ELF-1 (cell line): ENCODE measurements around the gene ANGPTL2.

Experiments used
- DNase-seq: peaks from one replicate; pipeline ENCODE4 v3.0.0-alpha.2; 2016; ENCODE audit warnings: low read depth, low spot score

ANGPTL2 gene

DNA sequence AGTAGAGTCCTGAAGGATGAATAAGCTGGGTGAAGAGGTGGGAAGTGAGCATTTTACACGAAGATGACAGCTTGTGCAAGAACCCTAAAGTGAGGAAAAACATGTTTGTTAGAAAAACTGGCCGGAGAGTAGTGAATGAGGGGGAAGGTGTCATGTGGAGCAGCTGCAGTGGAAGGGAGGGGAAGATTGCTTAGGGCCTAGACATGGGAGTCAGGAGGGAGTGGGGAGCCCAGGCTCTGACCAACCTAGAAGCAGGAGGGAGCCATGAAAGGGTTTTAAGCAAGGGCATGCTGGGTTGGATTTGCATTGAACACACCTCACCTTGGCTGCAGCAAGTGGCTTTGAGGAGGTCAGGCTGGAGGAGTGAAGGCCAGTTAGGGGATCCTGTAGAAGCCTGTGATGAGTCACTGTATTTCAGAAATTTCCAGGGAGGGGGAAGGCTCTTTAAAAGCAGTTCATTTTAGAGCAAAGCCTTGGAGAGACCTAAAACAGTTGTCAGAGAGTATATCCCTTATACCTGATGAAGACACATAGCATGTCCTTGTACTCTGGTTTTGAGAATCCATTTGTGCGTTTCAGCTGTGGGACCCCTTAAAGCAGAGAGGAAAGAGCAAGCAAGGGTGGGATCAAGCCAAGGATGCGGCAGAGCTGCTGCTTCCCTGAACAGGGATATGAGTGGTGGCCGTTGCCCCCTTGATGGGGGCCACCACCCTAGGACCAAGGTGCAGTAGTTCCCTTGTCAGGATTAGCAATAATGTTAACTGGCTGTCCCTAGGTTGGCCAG is 45.4 kb downstream of the ANGPTL2 start:
- DNase-seq = peak; percentile 7

DNA sequence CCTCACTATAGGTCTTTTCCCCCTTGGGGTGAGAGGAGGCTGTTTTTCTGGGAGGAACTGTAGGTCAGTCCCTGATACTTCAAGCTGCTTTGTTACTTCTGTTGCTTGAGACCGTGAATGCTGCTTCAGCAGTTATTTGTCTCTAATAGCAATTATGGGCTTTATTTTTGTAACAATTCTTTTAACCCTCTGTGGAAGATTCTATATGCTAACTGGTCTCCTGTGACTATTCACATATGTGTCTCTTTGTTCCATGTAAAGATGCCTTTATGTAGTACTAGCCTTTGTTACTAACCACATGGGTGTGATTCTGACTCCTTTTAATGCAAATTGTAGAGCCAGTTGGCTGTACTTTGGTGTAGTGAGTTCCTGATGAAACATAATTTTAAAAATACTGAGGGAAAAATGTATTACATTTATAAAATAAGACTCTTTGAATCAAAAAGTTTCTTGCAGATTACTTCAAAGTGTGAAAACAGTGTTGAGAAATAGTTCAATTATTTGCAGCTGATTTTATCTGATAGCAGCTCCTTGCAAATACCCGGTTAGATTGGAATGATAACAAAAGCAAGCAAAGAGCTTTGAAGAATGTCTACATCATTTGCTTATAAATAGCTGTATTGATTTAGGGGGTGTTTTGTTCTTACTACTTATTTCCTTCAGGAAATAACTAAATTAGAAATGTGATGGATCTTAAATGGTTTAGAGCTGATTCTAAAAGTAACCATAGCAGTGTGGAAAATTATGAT is 46.6 kb downstream of the ANGPTL2 start:
- no peak for DNase-seq

DNA sequence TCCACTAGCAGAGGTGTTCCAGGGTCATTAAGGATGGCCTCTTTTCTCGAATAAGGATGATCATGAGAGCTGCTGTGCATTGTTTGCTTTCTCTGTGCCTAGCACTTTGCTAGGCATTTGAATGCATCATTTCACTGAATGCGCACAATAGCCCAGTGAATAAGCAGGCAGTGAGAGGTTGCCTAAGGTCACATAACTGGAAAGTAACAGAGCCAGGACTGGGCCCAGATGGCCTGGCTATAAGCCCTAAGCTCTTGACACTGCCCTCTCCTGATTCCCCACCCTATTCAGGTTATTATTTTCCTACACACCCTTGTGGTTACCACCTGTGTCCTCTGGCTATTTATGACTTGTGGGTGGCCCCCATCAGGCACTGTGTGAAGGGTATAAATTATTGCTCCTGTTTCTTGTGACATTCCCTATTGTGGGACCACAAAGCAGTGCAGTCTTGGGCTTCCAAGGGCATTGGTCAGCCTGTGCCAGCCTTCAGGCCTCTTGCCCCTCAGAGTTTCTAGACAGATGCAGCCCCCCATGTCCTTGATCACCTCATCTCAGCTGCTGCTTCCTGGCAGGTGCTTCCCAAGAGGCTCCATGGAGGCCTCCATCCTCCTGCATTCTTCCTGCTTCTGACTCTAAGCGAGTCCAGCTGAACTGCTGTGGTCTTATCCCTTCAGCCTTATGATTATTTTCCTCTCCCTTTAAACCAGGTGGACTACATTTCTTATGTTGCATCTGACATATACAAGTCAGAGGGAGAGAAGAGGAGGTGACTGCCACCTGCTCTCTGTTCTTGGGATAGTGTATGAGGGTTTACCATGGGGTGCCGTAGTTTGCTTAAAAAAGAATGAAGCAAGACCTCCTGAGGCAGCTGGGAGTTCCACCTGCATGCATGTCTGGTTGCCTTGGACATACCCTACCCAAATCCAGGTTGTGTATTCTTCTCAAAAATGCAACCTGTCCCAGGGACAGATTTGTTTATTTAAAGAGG is 47.6 kb downstream of the ANGPTL2 start:
- DNase-seq = no peak

DNA sequence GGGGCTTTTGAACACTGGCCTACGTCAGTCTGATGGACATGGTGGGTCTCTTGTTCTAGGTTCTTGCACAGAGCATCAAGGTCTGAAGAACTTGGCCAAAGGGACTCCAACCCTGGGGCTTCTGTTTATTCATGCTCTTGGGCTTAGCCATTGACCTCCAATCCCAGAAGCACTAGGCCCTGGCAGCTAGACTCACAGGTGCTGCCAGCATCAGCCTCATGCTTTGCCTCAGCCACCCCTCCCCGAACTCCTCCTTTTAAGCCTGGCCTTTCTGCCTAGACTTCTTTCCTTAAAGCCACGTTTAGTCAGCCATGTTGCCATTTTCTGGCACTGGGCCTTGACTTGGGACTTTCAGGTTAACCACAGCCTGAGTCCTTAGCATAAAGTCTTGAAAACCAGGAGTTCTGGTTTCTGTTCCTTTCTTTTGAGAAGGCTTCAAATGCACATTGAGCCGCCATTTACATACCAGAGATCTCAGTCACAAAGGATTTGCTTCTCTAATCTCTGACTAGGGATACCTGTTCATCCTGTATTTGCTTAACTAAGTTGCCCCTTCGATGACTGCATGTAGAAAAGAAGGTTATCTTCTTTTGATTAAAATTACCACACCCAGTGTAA is 54.7 kb downstream of the ANGPTL2 start:
- peak; percentile 55 for DNase-seq

DNA sequence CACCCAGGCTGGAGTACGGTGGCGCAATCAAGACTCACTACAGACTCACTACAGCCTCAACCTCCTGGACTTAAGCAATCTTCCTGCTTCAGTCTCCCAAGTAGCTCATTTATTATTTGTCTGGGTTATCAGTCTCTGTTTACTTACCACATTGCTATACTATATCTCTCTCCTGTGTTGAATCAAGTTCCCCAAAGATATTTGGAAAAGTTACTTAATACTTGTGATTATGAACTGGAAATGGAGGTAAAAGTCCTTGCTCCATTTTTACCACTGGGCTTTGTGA is 55.6 kb downstream of the ANGPTL2 start:
- no peak for DNase-seq

DNA sequence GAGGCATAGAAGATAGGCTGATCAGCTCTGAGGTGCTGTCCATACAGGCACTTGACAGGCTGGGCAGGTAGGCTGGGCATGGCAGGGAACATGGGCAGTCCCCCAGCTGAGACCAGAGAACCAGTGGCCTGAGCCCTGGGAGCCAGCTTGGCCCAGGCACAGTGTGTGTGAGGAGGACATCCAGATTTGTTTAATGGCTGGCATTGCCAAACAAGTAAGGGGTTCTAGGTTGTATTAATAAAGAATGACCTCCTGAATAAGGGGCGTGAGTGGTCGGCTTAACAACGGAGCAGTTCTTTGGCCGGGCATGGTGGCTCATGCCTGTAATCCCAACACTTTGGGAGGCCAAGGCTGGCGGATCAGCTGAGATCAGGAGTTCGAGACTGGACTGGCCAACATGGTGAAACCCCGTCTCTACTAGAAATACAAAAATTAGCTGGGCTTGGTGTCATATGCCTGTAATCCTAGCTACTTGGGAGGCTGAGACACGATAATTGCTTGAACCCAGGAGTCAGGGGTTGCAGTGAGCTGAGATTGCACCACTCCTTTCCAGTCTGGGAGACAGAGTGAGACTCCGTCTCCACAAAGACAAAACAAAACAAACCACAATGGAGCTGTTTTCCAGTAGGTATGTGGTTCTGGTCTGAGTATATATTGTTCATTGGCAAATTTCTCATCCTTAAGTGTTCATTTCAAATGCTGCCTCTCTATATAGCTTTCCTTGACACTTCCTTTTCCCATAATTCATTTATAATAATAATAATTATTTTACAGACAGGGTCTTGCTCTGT is 56.2 kb downstream of the ANGPTL2 start:
- DNase-seq = no peak

DNA sequence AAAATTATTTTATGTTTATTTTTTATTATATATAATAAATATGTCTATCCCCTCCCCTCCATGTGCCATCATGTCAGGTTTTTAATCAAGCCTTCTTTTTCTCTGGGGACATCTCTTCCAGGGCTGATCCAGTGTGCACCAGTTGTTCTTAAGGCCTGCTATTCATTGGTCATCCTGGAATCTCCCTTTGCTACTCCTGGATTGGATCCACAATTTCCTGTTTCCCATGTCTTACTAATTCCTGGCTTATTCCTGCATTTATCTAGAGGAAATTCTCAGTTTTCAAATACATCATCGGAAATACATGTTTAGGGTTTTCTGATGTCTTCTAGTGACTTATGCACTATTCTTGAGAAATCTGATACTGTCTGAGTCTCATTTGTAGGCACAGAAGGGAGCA is 56.8 kb downstream of the ANGPTL2 start:
- no peak for DNase-seq

DNA sequence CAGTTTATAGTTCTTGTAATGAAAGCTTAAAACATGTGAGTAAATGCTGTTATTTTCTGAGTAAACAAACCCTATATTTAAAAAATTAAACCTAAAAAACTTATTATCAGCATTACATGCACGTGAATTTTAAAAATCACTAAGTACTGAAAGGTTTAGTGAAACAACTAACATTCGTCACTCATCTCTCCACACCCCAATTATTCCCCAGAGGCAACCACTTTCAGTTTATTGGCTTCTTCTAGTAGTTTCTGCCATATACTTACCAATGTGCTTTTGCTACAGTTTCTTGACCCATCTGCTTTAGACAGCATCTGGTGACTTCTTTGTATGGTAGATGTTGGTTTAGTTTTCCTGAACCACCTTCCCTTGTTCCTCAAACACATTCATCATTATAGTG is 58.1 kb downstream of the ANGPTL2 start:
- no peak for DNase-seq

DNA sequence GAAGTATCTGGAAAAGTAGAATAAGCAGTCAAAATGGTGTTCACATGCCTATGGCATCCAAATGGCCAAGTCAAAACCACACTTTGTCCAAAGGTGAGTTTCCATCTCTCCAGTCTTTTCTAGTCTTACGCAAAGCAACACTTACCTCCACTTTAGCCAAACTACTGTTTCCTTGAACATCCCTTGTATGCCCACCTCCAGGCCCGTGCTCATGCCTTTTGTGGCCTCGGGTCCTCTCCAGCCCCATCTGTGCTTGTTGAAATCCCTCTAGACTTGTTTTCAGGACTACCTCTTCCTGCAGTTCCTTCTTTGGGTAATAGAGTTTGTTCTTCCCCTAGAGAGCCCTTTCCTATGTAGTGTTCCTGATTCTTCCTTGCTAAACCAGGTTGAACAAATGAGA is 61.0 kb downstream of the ANGPTL2 start:
- no peak for DNase-seq

DNA sequence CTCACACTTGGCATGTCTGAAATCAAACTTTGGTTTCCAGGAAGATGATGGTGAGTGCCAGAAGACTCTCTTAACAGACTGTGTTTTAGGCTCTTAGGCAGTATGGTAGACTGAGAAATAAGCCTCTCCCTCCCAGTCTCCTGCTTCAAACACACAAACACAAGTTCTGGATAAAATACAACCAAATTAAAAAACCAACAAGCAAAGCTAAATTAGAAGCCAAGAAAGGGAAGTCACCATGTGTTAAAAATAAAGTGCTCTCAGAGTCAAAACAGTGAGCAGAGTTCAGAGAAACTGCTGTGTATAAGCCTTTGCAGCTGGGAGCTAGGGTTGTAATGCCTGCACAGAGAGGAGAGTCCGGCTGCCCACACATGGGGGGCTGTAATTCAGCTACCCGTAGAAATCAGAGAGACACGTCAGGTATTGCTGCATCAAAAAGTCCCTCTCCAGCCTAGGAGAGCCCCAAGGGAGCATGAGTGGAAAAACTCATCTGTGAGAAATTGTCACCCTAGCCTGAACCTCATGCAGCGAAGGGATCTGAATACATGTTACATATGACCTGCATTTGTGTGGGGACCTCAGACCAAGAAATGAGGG is 62.6 kb downstream of the ANGPTL2 start:
- DNase-seq = no peak

DNA sequence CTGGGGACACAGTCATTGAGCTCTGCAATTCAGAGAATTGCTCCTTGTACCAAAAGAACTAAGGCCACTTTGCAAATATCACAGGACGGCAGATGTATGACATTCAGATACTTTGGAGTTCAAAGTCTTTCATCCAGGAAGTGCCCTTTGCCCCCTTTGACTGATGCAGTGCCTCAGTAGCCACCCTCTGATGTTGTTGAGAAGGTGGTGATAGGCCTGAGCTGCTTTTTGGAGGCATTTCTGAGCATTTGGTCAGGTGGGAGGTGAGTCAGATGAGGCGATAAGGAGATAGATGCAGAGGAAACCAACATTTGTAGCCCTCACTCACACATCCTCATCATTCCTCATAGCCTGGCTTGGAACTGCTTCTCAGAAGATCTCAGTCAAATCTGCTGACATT is 63.4 kb downstream of the ANGPTL2 start:
- no peak for DNase-seq

DNA sequence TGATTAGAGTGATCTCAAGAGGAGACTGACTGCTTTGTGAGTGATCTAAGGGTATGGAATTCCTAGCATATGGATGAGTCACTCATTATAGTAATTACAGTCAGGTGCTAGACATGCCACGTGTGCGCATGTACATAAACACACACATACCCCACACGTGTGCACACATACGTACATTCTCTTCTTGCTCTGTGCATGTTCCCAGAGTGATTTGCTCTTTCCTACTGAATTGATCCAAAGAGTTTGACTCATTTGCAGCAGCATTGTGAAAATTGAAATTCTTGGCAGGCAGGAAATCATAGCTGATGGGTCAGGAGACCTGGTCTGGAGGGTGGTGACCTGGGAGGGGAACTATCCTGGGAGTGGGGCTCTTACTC is 63.8 kb downstream of the ANGPTL2 start:
- DNase-seq = no peak

DNA sequence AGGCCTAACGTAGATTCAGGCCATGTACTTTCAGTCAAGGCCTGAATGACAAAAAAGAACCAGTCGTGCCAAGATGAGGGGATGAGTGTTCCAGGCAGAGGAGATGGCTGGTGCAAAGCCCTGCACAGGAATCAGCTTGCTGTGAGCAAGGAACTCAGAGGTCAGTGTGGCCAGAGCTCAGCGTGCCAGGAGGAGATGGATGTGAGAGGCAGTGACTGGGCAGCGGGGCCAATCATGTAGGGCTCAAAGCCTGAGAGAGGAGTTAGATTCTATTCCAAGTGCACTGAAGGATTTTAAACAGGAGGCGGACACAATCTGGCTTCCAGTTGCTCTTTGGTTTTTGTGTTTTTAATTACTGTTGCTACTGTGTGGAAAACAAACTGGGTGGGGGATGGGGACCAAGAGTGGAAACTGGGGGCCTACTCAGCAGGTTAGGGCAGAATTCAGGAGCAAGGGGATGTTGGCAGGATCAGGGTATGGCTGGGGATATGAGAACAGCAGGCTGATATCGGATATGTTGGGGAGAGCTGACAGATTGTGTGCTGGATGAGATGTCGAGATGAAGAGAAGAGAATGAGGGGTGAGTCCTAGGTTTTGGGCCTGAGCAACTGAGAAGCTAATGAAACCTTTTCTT is 64.3 kb downstream of the ANGPTL2 start:
- DNase-seq = no peak

DNA sequence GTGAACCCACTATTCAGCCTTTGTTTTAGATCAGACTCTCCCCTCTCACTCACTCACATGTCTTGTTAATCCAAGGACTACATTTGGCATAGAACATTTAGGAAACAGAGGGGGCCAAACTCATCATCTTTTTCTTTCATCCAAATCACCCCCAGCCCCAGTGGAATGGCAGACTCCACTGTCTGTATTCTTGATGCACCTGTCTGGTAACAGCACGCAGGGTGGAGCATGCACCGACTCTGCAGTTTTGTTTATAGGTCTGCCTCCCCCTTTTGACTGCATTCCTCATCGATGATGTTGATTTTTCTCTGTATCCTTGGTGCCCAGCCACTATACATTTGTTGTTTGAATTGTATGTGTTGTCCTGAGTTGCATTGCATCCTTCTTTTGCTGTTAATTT is 66.0 kb downstream of the ANGPTL2 start:
- DNase-seq = no peak

DNA sequence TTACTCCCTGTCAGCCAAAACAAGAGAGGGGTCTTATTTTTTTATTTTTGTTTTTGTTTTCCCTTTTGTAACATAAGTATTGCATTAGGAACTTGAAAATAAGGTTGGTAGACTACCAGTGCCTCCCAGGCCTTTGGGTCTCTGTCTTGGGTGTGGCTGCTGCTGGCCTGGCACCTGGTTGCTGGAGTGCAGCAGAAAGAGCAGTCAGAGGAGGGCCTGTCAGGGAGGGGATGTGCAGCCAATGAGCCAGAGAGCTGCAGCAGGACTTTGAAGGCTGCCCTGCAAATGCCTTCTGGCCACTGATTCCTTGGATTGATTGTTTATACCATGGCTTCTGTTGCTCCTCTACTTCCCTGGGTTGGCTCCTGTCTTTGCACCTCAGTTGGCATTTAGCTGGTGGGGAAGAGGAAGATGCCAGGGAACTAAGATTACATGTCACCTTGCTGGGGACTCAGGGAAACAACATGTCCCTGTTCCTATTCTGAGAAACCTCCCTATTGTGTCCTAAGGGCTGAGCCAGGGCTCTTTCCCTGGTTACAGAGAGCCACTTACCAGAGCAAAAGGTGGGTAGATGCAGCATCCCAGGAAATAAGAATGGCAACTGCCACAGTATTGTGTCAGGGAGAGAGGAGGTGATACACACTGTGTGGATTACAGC is 66.6 kb downstream of the ANGPTL2 start:
- no peak for DNase-seq

DNA sequence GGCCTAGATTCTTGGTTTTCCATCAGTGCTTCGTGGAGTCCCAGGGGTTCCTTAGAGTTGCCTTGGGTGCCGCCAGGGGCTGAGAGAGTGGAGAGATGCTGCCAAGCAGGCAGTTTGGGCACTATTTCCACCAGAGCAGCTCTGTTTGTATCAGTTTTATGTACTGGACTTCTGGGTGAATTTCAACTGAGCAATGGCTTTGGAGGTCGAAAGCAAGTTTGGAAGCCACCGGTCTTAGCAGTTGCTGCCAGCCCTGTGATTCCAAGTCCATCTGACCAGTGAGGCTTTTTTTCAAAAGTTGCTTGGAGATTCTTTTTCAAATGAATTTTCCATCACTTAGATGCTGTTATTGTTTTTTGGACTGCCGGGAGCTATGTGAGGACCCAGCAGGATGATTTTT is 68.5 kb downstream of the ANGPTL2 start:
- no peak for DNase-seq

DNA sequence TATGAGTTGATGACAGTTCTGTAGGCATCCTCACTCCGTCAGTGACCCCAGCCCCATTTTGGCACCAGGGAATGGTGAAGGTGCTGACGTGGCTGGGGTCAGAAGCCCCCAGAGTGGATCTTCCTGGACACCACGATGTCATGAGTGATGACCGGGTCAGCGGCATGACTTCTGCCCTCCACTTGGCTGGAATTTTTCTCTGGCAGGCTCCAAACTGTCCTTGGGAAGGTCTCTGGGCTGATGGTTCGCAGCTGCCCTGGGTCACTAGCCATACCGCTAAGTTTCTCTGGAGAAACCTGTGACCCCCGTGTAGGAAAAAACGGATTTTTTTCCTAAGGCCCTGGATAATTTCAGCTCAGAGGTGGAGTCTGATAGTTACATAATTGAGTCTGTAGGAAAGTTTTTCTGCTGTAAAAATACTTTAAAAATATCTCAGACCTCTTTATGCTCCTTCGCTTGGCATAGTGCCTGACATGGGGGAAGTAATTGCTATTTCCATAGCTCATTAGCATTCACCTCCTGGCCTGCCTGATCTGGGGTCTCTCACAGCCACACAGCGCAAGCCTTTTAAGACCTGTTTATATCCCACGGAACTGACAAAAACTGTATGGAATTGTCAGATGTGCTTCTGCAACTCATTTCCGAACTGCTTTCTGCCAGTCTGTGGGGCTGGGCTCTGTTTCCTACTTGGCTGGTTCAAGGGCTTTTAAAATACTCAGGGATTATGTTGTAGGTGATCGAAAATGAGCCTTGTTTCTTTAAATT is 69.2 kb downstream of the ANGPTL2 start:
- DNase-seq = no peak

DNA sequence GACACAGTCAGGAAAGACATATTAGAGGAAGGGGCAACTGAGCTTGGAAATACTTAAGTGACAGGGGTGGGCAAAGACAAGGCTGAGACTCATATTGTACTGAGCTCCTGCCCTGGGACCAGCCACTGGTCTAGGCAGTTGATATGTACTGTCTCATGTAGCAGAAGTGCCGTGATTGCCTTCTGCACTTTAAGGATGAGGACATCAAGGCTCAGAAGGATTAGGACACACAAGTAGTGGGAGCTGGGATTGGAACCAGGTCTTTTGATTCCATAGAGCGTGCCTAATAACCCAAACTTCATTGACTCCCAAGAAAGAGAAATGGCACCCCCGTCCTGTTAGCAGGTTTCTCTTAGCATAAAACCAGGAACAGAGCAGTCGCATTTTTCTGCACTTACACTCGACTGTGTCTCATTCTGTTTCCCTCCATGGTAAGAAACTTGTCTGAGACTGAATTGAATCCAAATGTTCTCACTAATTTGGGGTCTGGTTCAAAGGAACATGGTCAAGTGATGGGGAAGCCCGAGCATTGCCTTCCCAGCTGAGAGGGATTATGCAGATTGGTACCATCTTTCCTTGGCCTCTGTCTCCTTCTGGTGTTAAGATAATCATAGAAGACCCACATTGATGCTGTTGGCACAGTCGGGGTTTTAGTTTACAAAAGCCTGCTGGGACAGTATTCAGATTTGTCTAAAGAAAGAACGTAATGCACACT is 70.4 kb downstream of the ANGPTL2 start:
- no peak for DNase-seq
